Gastroesophageal sphincter (tissue), 4 donors: ENCODE results near the gene JAM3. TPM values are rescaled to one million over a fixed set of nuclear protein-coding genes. Genes with fewer than 3 reads are reported as not detected.
A peak's percentile ranks its signal among the peaks of the same experiment; 100 is the strongest.

ENCODE experiments used
- ATAC-seq: fragments of 150-250 bp; one replicate; pipeline ENCODE4 v1.9.1; 2016; ENCODE audit warnings: mild to moderate bottlenecking, moderate library complexity
- H3K27ac ChIP-seq, 4 donors: fragments of 200-600 bp; sonication (generic) in 3 of 4; 1 replicate in 3 of 4; 2 replicates in 1 of 4; pipeline ENCODE4 v1.5.1; 2016 to 2019
- H3K27me3 ChIP-seq: fragments of 200-600 bp; sonication (generic); one replicate; pipeline ENCODE4 v1.5.1; 2019
- H3K36me3 ChIP-seq, 2 donors: fragments of 200-600 bp; sonication (generic); one replicate each; pipeline ENCODE4 v1.5.1; 2019; ENCODE audit warnings: control low read depth in 1 of 2
- H3K4me1 ChIP-seq, 3 donors: fragments of 200-600 bp; sonication (generic); 1 replicate in 2 of 3; 2 replicates in 1 of 3; pipeline ENCODE4 v1.5.1; 2016 to 2019; ENCODE audit warnings: control low read depth in 2 of 3
- H3K4me3 ChIP-seq, 2 donors: fragments of 200-600 bp; sonication (generic); one replicate each; pipeline ENCODE4 v1.5.1; 2019; ENCODE audit warnings: mild to moderate bottlenecking in 1 of 2, moderate library complexity in 1 of 2
- H3K9me3 ChIP-seq, 3 donors: fragments of 200-600 bp; sonication (generic); one replicate each; pipeline ENCODE4 v1.5.1; 2017 to 2019; ENCODE audit warnings: control low read depth in 2 of 3
- EP300 ChIP-seq: sonication (generic); formaldehyde crosslinking; IDR thresholded peaks from one replicate; pipeline ENCODE4 v1.6.1; 2017; ENCODE audit warnings: antibody characterized with exemption, mild to moderate bottlenecking
- POLR2A ChIP-seq, 2 donors: fragments of 450-650 bp; IDR thresholded peaks; one replicate each; pipeline ENCODE4 v1.6.1; 2017; ENCODE audit warnings: antibody characterized with exemption in 2 of 2, mild to moderate bottlenecking in 2 of 2, moderate library complexity in 1 of 2
- POLR2AphosphoS5 ChIP-seq: sonication (generic); formaldehyde crosslinking; IDR thresholded peaks from one replicate; pipeline ENCODE4 v1.6.1; 2017; ENCODE audit warnings: antibody characterized with exemption
- WGBS, 2 donors: methylation state at CpG; one replicate each; pipeline ENCODE4 v1.1.5; 2018; ENCODE audit warnings: low coverage in 1 of 2; 5-methylcytosine and 5-hydroxymethylcytosine counted together
- total RNA-seq, 4 donors: library from RNA; depleted of rRNA; stranded (reverse); fragments of >200 nt; gene quantifications; one replicate each; pipeline ENCODE4 v1.1.0, GENCODE V29; 2016
- TF ChIP-seq, protein P1 (sequence below), 4 experiments: fragments of 200-600 bp in 2 of 4; fragments of 450-650 bp in 2 of 4; sonication (generic) in 1 of 4; IDR thresholded peaks; one replicate each; pipeline ENCODE4 v1.5.1; 2017 to 2019; ENCODE audit warnings: antibody characterized with exemption in 4 of 4, mild to moderate bottlenecking in 2 of 4, moderate library complexity in 2 of 4

Gene JAM3
- total RNA-seq, 4 donors from 2014 or later, result 91.0 to 163 (median 104) TPM

DNA sequence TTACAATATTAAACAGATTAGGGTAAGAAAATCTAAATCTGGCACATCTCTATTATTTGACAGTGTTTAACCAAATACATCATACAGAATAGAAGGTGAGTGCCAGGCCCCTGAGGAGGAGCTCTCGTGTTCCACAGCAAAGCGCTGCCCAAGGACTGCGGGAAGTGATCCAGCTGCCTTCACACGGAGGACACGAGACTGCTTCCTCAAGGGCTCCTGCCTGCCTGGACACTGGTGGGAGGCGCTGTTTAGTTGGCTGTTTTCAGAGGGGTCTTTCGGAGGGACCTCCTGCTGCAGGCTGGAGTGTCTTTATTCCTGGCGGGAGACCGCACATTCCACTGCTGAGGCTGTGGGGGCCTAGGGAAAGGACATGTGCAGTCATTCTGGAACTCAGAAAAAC lies 83.8 kb downstream of the JAM3 start:
- no peak for TF ChIP-seq POLR2A (IDR thresholded peaks at IDR 0.05)
- TF ChIP-seq EP300, result no peak
- TF ChIP-seq POLR2AphosphoS5, result no peak
- TF ChIP-seq, protein P1, sequence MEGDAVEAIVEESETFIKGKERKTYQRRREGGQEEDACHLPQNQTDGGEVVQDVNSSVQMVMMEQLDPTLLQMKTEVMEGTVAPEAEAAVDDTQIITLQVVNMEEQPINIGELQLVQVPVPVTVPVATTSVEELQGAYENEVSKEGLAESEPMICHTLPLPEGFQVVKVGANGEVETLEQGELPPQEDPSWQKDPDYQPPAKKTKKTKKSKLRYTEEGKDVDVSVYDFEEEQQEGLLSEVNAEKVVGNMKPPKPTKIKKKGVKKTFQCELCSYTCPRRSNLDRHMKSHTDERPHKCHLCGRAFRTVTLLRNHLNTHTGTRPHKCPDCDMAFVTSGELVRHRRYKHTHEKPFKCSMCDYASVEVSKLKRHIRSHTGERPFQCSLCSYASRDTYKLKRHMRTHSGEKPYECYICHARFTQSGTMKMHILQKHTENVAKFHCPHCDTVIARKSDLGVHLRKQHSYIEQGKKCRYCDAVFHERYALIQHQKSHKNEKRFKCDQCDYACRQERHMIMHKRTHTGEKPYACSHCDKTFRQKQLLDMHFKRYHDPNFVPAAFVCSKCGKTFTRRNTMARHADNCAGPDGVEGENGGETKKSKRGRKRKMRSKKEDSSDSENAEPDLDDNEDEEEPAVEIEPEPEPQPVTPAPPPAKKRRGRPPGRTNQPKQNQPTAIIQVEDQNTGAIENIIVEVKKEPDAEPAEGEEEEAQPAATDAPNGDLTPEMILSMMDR (IDR thresholded peaks at IDR 0.05), result no peak
- no peaks in the 10 kb centered on the region for H3K9me3 ChIP-seq
- no peak for ATAC-seq
- H3K27me3 ChIP-seq, result no peaks in the 10 kb centered on the region
- H3K27ac ChIP-seq, result peak overlapping the region in 3 of 4 donors; percentile 64 to 74 (median 72)
- H3K4me1 ChIP-seq, result peaks cover 0 to 41% (median 0%) of the 10 kb centered on the region in 3 donors
- no peak overlapping the region for H3K4me3 ChIP-seq
- WGBS, 2 donors, result 19 to 40% methylated on average over 5 of the region's 9 CpGs
- peaks cover 0 to 85% of the 10 kb centered on the region in 2 donors for H3K36me3 ChIP-seq

DNA sequence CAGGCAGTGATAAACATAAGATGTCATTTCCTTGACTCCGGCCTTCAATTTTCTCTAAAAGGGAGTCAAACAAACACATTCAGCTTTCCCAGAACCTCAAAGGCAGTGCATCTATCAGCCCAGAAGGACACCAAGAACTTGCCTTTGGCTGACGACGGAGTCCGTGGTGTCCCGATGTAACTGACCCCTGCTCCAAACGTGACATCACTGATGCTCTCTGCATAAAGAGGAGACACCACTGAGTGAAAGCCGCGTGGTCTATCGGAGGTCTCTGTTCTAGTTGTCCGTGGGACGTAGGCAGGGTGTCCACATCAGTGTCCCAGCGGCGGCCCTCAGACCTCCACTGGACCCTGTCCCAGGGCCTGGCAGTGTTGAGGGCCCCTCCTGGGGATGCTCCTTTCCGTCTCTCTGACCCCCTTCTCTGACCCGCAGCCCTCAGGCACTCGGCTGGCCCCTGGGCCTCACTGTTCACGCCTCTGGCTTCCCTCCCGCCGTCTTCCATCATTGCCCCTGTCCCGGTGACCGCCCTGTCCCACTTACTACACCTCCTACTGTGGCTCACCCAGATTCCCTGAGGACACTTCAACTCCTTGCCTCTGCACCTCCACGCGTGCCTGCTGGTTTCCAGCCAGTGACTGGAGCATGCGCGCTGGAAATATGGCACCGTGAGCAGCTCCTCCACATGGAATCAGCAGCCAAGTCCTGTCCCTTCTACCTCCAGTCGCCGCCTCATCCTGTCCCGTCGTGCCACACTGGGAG lies 84.5 kb downstream of the JAM3 start:
- ATAC-seq, result no peak
- TF ChIP-seq, protein P1 (IDR thresholded peaks at IDR 0.05), result no peak
- TF ChIP-seq POLR2AphosphoS5 (no peak), EP300 (no peak), POLR2A (IDR thresholded peaks at IDR 0.05) (no peak)
- H3K27ac ChIP-seq, result peak overlapping the region in 3 of 4 donors; percentile 64 to 74 (median 72)

DNA sequence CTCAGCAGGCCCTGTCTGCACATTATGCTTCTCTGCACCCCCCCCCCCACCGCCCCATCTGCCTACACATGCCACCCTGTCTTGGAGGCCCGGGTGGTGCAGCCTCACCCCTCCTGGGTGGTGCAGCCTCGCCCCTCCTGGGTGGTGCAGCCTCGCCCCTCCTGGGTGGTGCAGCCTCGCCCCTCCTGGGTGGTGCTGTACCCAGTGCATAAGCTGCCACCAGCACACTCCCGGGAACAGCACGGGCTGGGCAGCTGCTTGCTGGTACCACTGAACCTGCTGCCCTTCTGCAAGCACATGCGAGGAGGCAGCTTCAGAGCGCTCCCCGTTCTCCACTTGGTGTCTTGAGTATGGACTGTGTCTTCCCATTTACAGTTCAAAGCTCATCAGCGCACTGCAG lies 85.6 kb downstream of the JAM3 start:
- Histone ChIP-seq H3K4me1 (peaks cover 0 to 38% (median 0%) of the 10 kb centered on the region in 3 donors), H3K27ac (no peak overlapping the region), H3K9me3 (no peaks in the 10 kb centered on the region), H3K27me3 (no peaks in the 10 kb centered on the region), H3K36me3 (peaks cover 0 to 82% of the 10 kb centered on the region in 2 donors), H3K4me3 (no peak overlapping the region)
- TF ChIP-seq EP300 (no peak), POLR2AphosphoS5 (no peak), POLR2A (IDR thresholded peaks at IDR 0.05) (no peak)
- TF ChIP-seq, protein P1 (IDR thresholded peaks at IDR 0.05), result no peak
- WGBS, 2 donors, result 91 to 100% methylated on average over 1 to 4 of the region's 11 CpGs
- ATAC-seq, result no peak

More for the DNA sequence above, 84.5 kb downstream of the JAM3 start:
- Histone ChIP-seq H3K27me3 (no peaks in the 10 kb centered on the region), H3K4me1 (peaks cover 0 to 38% (median 0%) of the 10 kb centered on the region in 3 donors), H3K4me3 (no peak overlapping the region), H3K9me3 (no peaks in the 10 kb centered on the region), H3K36me3 (peaks cover 0 to 85% of the 10 kb centered on the region in 2 donors)
- WGBS, 2 donors, result 80 to 85% methylated on average over 12 to 24 of the region's 30 CpGs

DNA sequence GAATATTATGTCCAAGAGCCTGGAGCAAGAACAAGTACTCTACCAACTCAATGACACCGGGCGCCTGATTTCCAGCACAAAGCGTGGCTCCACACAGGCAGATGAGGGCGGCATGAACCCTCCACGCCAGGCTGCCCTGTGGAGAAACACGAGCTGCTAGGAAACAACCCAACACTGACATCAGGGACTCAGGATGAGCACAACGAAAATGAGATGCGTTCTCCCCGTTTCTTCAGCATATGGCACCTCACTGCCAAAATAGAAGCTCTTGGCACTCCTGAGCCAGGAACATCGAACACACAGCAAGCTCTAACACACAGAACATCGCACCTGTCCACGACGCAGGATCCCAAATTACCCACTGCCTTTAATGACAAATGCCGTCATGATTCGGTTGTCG lies 86.6 kb downstream of the JAM3 start:
- H3K4me1 ChIP-seq, result peaks cover 0 to 32% (median 0%) of the 10 kb centered on the region in 3 donors

More for the DNA sequence above, 86.6 kb downstream of the JAM3 start:
- 90% methylated on average over 8 of the region's 16 CpGs; no CpG with 5 or more reads in 1 of the 2 donors for WGBS, 2 donors
- Histone ChIP-seq H3K27me3 (no peaks in the 10 kb centered on the region), H3K36me3 (peaks cover 0 to 82% of the 10 kb centered on the region in 2 donors), H3K27ac (no peak overlapping the region), H3K9me3 (no peaks in the 10 kb centered on the region), H3K4me3 (no peak overlapping the region)
- ATAC-seq, result no peak
- TF ChIP-seq POLR2AphosphoS5 (no peak), POLR2A (IDR thresholded peaks at IDR 0.05) (no peak), EP300 (no peak)
- TF ChIP-seq, protein P1 (IDR thresholded peaks at IDR 0.05), result no peak
